ENCODE results near the gene PSD4. TPM values are rescaled to one million over a fixed set of nuclear protein-coding genes. Genes with fewer than 3 reads are reported as not detected.

PSD4 gene
- total and polyA plus RNA-seq, 2 of the 4 experiments (the other 2 are of a cell fraction), result 0.36 to 0.70 TPM

GRCh38 chr2:113227290-113227689 is 53.5 kb downstream of the PSD4 start:
- H2BK120ac ChIP-seq (ENCODE audit: low read depth, low read length), result no peak overlapping the region
- no peaks in the 10 kb centered on the region for H3K79me1 ChIP-seq (ENCODE audit: low read depth in 1 of 2, low read length in 2 of 2)
- no peak overlapping the region for H4K8ac ChIP-seq (ENCODE audit: low read depth in 2 of 2, low read length in 2 of 2)
- ChIA-PET CTCF (interaction anchor here (0.6 kb wide), 1 partner anchor 182 kb away, joined by 3 read pairs; no protein-coding TSS in a partner anchor), POLR2A (ENCODE audit: unreplicated experiment) (no interaction called here)
- H3K27ac ChIP-seq (ENCODE audit: insufficient read depth, low read length), result no peak overlapping the region
- dilution Hi-C loops (cut with HindIII; ENCODE audit: low sequenced_read_pairs, unreplicated experiment) (no loop called here), intact Hi-C loops (cut with micrococcal nuclease) (no loop called here), in situ Hi-C loops (cut with MboI; ENCODE audit: low sequenced_read_pairs) (no loop called here)
- no peak overlapping the region for H3K4ac ChIP-seq (ENCODE audit: low read depth, low read length)
- TF ChIP-seq RAD21 (IDR thresholded peaks at IDR 0.05; ENCODE audit: low read length) (no peak), MAFK (IDR thresholded peaks at IDR 0.05; ENCODE audit: low read depth, low read length) (no peak), CTCF (conservative IDR thresholded peaks at IDR 0.05; ENCODE audit: low read depth, low read length) (peak; percentile 26), FOS (IDR thresholded peaks at IDR 0.05; ENCODE audit: low read depth, low read length) (no peak), RCOR1 (IDR thresholded peaks at IDR 0.05; ENCODE audit: insufficient replicate concordance, low read length) (no peak), ELK1 (IDR thresholded peaks at IDR 0.05; ENCODE audit: borderline replicate concordance, low read depth, low read length) (no peak), CHD1 (IDR thresholded peaks at IDR 0.05; ENCODE audit: low read depth, low read length) (no peak), SMC3 (IDR thresholded peaks at IDR 0.05; ENCODE audit: low read depth, low read length) (no peak)
- H3K4me2 ChIP-seq (ENCODE audit: low read depth, low read length), result no peak overlapping the region
- no peak overlapping the region for H2AFZ ChIP-seq (replicated peaks; ENCODE audit: low read length, poor library complexity)
- no peak overlapping the region for H2AK5ac ChIP-seq (ENCODE audit: low read depth, low read length)
- no peaks in the 10 kb centered on the region for H4K20me1 ChIP-seq (ENCODE audit: insufficient read depth, low read length)
- H2BK20ac ChIP-seq (ENCODE audit: low read depth, low read length), result no peak overlapping the region
- DNase-seq (no peak), ATAC-seq (ENCODE audit: low read depth) (peak; percentile 66)
- no peak overlapping the region for H3K56ac ChIP-seq (ENCODE audit: extremely low read depth, insufficient read depth, low read length)
- H2BK5ac ChIP-seq (ENCODE audit: low read depth, low read length, poor library complexity, severe bottlenecking), result no peak overlapping the region
- H3K23ac ChIP-seq (ENCODE audit: low read depth, low read length), result no peak overlapping the region
- no peak overlapping the region for H2BK15ac ChIP-seq (ENCODE audit: low read depth, low read length)
- no peak overlapping the region for H2AK9ac ChIP-seq (replicated peaks; ENCODE audit: low read depth, low read length, poor library complexity)
- no TSS peak for BruUV-seq (replicated peaks)
- no peaks in the 10 kb centered on the region for H3K9me1 ChIP-seq (ENCODE audit: insufficient read depth, low read length)
- no peaks in the 10 kb centered on the region for H3K4me1 ChIP-seq (ENCODE audit: control insufficient read depth, insufficient read depth, low read length)
- H3K14ac ChIP-seq (replicated peaks; ENCODE audit: low read depth, low read length), result no peak overlapping the region
- no peak overlapping the region for H3K9ac ChIP-seq (ENCODE audit: low read depth, low read length)
- H3K4me3 ChIP-seq (ENCODE audit: insufficient read depth, low read depth, low read length), result no peak overlapping the region
- no CpG with 5 or more reads among the region's 1 CpG for WGBS, 2 experiments (ENCODE audit: extremely low coverage in 2 of 2, insufficient read length in 1 of 2)
- H3K36me3 ChIP-seq (ENCODE audit: control insufficient read depth, insufficient read depth, low read length), result no peaks in the 10 kb centered on the region
- H3K9me3 ChIP-seq (ENCODE audit: control insufficient read depth, insufficient read depth, low read length), result no peaks in the 10 kb centered on the region
- no peak overlapping the region for H4K91ac ChIP-seq (ENCODE audit: insufficient read depth, low read depth, low read length)
- H4K5ac ChIP-seq (ENCODE audit: low read depth, low read length), result no peak overlapping the region
- H3K18ac ChIP-seq (ENCODE audit: low read depth, low read length), result no peak overlapping the region
- H3K27me3 ChIP-seq (ENCODE audit: control insufficient read depth, insufficient read depth, low read length), result peaks cover 6% of the 10 kb centered on the region
